GM23338 (cell line): ENCODE measurements around the gene AP3B2.

Experiments used
- CREB1 ChIP-seq: fragments of 250-450 bp; sonication (Bioruptor Pico); IDR thresholded peaks from 2 replicates; pipeline ENCODE4 v1.5.0; 2020; ENCODE audit warnings: low read depth, mild to moderate bottlenecking, moderate library complexity
- ETS1 ChIP-seq: IDR thresholded peaks from 2 replicates; pipeline ENCODE4 v1.6.1; 2016; ENCODE audit warnings: antibody characterized with exemption
- EZH2 ChIP-seq: fragments of 200-600 bp; sonication (generic); IDR thresholded peaks from one replicate; pipeline ENCODE4 v1.8.0; 2017; ENCODE audit warnings: antibody characterized with exemption, mild to moderate bottlenecking, low read depth; ENCODE audit not compliant: unreplicated experiment
- EZH2phosphoT487 ChIP-seq: fragments of 200-600 bp; sonication (generic); IDR thresholded peaks from one replicate; pipeline ENCODE4 v1.8.1; 2018; ENCODE audit warnings: antibody characterized with exemption; ENCODE audit not compliant: unreplicated experiment
- POLR2AphosphoS5 ChIP-seq: IDR thresholded peaks from 2 replicates; pipeline ENCODE4 v1.6.1; 2016; ENCODE audit warnings: antibody characterized with exemption, low read depth
- REST ChIP-seq: IDR thresholded peaks from one replicate; pipeline ENCODE4 v1.6.1; 2018; ENCODE audit warnings: antibody characterized with exemption; ENCODE audit not compliant: unreplicated experiment
- ZNF331 ChIP-seq: fragments of 250-450 bp; sonication (Bioruptor Pico); IDR thresholded peaks from 2 replicates; pipeline ENCODE4 v1.5.0; 2020; ENCODE audit warnings: low read depth, mild to moderate bottlenecking, moderate library complexity
- TF ChIP-seq, protein P1 (sequence below), 2 experiments: fragments of 200-600 bp in 1 of 2; sonication (generic) in 1 of 2; conservative IDR thresholded peaks; 2 replicates each; pipeline versions ENCODE4 v1.5.1 to v1.6.1; 2016 to 2017; ENCODE audit warnings: antibody characterized with exemption in 2 of 2, low read depth in 2 of 2, mild to moderate bottlenecking in 2 of 2, moderate library complexity in 1 of 2

- TF ChIP-seq POLR2AphosphoS5 (no peak), REST (no peak), EZH2 (no peak), EZH2phosphoT487 (no peak), CREB1 (no peak), ETS1 (no peak), ZNF331 (CRISPR knock-in tag) (no peak)
- TF ChIP-seq, protein P1, sequence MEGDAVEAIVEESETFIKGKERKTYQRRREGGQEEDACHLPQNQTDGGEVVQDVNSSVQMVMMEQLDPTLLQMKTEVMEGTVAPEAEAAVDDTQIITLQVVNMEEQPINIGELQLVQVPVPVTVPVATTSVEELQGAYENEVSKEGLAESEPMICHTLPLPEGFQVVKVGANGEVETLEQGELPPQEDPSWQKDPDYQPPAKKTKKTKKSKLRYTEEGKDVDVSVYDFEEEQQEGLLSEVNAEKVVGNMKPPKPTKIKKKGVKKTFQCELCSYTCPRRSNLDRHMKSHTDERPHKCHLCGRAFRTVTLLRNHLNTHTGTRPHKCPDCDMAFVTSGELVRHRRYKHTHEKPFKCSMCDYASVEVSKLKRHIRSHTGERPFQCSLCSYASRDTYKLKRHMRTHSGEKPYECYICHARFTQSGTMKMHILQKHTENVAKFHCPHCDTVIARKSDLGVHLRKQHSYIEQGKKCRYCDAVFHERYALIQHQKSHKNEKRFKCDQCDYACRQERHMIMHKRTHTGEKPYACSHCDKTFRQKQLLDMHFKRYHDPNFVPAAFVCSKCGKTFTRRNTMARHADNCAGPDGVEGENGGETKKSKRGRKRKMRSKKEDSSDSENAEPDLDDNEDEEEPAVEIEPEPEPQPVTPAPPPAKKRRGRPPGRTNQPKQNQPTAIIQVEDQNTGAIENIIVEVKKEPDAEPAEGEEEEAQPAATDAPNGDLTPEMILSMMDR (conservative IDR thresholded peaks at IDR 0.05; ENCODE audit: low read depth in 2 of 2), result no peak
Observed at GRCh38 chr15:82662641-82663040, 47.0 kb downstream of the AP3B2 start.
